IgD-negative memory B cell (primary cell): ENCODE measurements around the gene CACHD1. TPM values are rescaled to one million over a fixed set of nuclear protein-coding genes. Genes with fewer than 3 reads are reported as not detected.

Source experiments
- H3K27ac Mint-ChIP-seq, 3 donors: one replicate each; pipeline ENCODE4 v1.8.0; 2020 to 2022; ENCODE audit warnings: mild to moderate bottlenecking in 3 of 3, mixed read lengths in 3 of 3, moderate library complexity in 1 of 3
- H3K27me3 Mint-ChIP-seq: one replicate; pipeline ENCODE4 v1.8.0; 2021; ENCODE audit warnings: mixed read lengths
- H3K36me3 Mint-ChIP-seq: one replicate; pipeline ENCODE4 v1.8.0; 2020; ENCODE audit warnings: mild to moderate bottlenecking, mixed read lengths
- H3K4me1 Mint-ChIP-seq, 3 donors: one replicate each; pipeline ENCODE4 v1.8.0; 2020 to 2022; ENCODE audit warnings: mixed read lengths in 3 of 3, mild to moderate bottlenecking in 1 of 3
- H3K4me3 Mint-ChIP-seq, 4 donors: one replicate each; pipeline ENCODE4 v1.8.0; 2020 to 2022; ENCODE audit warnings: mild to moderate bottlenecking in 4 of 4, mixed read lengths in 4 of 4, moderate library complexity in 3 of 4
- H3K9me3 Mint-ChIP-seq, 3 donors: one replicate each; pipeline ENCODE4 v1.8.0; 2020 to 2021; ENCODE audit warnings: mixed read lengths in 3 of 3, mild to moderate bottlenecking in 1 of 3
- polyA plus RNA-seq: library from polyadenylated mRNA; unstranded; fragments of 300-500 nt; fragmentation: Illumina TruSeq; gene quantifications from one replicate; pipeline ENCODE4 v1.2.3, GENCODE V29; 2021

The CACHD1 gene
- 0.08 TPM for polyA plus RNA-seq

GRCh38 chr1:64469977-64470664, at the start of gene CACHD1:
Gene CACHD1, plus strand, starts transcription at chr1:64470129. Its CDS starts 616 bp downstream, at chr1:64470745.
- Mint-ChIP-seq H3K4me3 (peak within 1 kb of the TSS; percentile 15 to 90 (median 79)), H3K27ac (peak within 1 kb of the TSS in 1 of 3 donors; percentile 54), H3K36me3 (peaks cover 3% of the 10 kb centered on the region), H3K27me3 (peaks cover 34% of the 10 kb centered on the region), H3K9me3 (peaks cover 0 to 3% (median 0%) of the 10 kb centered on the region in 3 donors), H3K4me1 (peaks cover 6 to 9% (median 7%) of the 10 kb centered on the region in 3 donors)

DNA sequence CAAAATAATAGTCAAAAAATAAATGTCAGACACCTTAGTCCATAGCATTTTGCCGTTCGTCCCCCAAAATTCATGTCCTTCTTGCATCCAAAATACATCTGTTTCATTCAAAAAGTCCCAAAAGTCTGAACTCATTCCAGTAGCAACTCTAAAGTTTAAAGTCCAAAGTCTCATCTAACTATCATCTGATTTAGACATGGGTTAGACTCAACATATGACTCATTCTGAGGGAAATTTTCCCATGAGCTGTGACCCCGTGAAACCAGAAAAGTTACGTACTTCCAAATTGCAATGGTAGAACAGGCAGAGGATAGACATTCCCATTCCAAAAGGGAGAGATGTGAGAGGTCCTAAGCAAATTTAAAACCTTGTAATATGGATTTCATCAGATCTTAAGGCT, 48.6 kb upstream of the CACHD1 start:
- H3K36me3 Mint-ChIP-seq: peaks cover 1% of the 10 kb centered on the region
- no peak overlapping the region for H3K27ac Mint-ChIP-seq
- no peak overlapping the region for H3K4me3 Mint-ChIP-seq
- H3K27me3 Mint-ChIP-seq: peaks cover 4% of the 10 kb centered on the region
- peaks cover 0 to 3% (median 0%) of the 10 kb centered on the region in 3 donors for H3K9me3 Mint-ChIP-seq
- no peaks in the 10 kb centered on the region for H3K4me1 Mint-ChIP-seq

GRCh38 chr1:64423526-64423925, 46.4 kb upstream of the CACHD1 start:
- Mint-ChIP-seq H3K27me3 (peaks cover 4% of the 10 kb centered on the region), H3K4me1 (no peaks in the 10 kb centered on the region), H3K4me3 (no peak overlapping the region), H3K27ac (no peak overlapping the region), H3K9me3 (peaks cover 0 to 3% (median 0%) of the 10 kb centered on the region in 3 donors), H3K36me3 (peaks cover 1% of the 10 kb centered on the region)

DNA sequence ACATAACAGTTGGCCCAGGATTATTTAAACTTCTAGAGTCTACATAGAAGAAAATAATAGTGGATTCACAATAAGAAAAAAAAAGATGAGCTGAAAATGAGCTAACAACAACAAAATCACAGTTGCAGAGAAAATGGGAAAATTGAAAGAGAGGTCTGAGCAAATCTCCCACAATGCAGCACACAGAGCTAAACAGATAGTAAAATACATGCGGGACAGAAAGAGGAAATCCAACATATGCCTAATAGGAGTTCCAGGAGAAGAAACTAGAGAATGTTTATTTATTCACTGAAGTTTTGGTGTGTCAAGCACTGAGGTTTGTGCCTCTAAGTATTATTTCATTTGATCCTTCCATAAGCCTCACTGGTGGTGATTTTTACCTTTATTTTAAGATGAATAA, 45.5 kb upstream of the CACHD1 start:
- Mint-ChIP-seq H3K4me3 (no peak overlapping the region), H3K36me3 (no peaks in the 10 kb centered on the region)

GRCh38 chr1:64425521-64425920, 44.4 kb upstream of the CACHD1 start:
- Mint-ChIP-seq H3K4me1 (no peaks in the 10 kb centered on the region), H3K27me3 (no peaks in the 10 kb centered on the region), H3K9me3 (peaks cover 0 to 3% (median 0%) of the 10 kb centered on the region in 3 donors), H3K36me3 (no peaks in the 10 kb centered on the region), H3K27ac (no peak overlapping the region), H3K4me3 (no peak overlapping the region)

More for the DNA sequence above, 45.5 kb upstream of the CACHD1 start:
- peaks cover 4% of the 10 kb centered on the region for H3K27me3 Mint-ChIP-seq
- no peaks in the 10 kb centered on the region for H3K4me1 Mint-ChIP-seq
- peaks cover 0 to 3% (median 0%) of the 10 kb centered on the region in 3 donors for H3K9me3 Mint-ChIP-seq
- no peak overlapping the region for H3K27ac Mint-ChIP-seq

- H3K27me3 Mint-ChIP-seq: no peaks in the 10 kb centered on the region
- H3K4me1 Mint-ChIP-seq: no peaks in the 10 kb centered on the region
- H3K4me3 Mint-ChIP-seq: no peak overlapping the region
- no peaks in the 10 kb centered on the region for H3K36me3 Mint-ChIP-seq
- H3K9me3 Mint-ChIP-seq: peaks cover 0 to 3% (median 0%) of the 10 kb centered on the region in 3 donors
- no peak overlapping the region for H3K27ac Mint-ChIP-seq
These were observed 43.2 kb upstream of the CACHD1 start for GRCh38 chr1:64426681-64427080.

DNA sequence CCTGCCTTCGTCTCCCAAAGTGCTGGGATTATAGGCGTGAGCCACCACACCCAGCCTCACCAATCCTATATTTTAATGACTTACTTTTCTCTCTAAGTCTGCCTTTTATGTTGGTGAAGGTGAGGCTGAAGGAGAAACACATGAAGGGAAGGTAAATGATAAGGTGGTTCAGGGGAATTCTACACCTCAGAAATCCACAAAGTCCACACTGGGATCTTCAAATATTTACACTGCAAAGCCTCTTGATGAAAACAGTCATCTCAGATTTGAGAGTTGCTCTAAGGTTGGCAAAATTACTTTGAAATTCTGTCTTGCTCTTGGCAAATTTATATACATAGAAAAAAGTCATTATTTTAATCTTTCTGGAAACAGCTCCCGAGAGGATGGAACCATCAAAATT, 42.0 kb upstream of the CACHD1 start:
- Mint-ChIP-seq H3K4me1 (no peaks in the 10 kb centered on the region), H3K36me3 (no peaks in the 10 kb centered on the region), H3K4me3 (no peak overlapping the region), H3K27ac (no peak overlapping the region), H3K27me3 (peaks cover 2% of the 10 kb centered on the region), H3K9me3 (no peaks in the 10 kb centered on the region)

- H3K4me1 Mint-ChIP-seq: peaks cover 0 to 1% (median 0%) of the 10 kb centered on the region in 3 donors
- no peak overlapping the region for H3K4me3 Mint-ChIP-seq
- H3K9me3 Mint-ChIP-seq: peaks cover 0 to 5% (median 3%) of the 10 kb centered on the region in 3 donors
- H3K27me3 Mint-ChIP-seq: peaks cover 2% of the 10 kb centered on the region
- H3K27ac Mint-ChIP-seq: peak overlapping the region in 1 of 3 donors; percentile 89
- no peaks in the 10 kb centered on the region for H3K36me3 Mint-ChIP-seq
These were observed 36.6 kb upstream of the CACHD1 start for GRCh38 chr1:64433308-64433707.

DNA sequence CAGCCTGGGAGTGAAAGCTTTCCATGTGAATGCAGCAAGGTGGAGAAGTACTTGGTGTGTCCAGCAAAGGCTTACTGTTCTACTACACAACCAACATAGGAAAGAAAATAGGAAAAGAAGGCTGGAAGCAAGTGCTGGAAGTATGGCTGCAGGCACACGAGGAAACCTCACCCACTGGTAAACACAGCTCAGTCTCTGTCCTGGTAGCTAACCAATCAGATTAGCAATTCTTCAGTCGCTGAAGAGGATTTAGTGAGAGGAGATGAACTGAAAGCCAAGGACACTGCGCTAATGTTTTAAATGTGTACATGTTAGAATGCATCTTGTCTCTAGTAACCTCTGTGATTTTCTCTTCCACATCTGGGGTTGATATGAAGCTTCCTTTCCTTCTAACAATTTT, 36.2 kb upstream of the CACHD1 start:
- Mint-ChIP-seq H3K4me3 (no peak overlapping the region), H3K9me3 (peaks cover 0 to 5% (median 3%) of the 10 kb centered on the region in 3 donors), H3K27me3 (peaks cover 2% of the 10 kb centered on the region), H3K4me1 (peaks cover 0 to 1% (median 0%) of the 10 kb centered on the region in 3 donors), H3K27ac (peak overlapping the region in 1 of 3 donors; percentile 89), H3K36me3 (no peaks in the 10 kb centered on the region)

GRCh38 chr1:64435000-64435399, 34.9 kb upstream of the CACHD1 start:
- Mint-ChIP-seq H3K4me3 (no peak overlapping the region), H3K27ac (no peak overlapping the region), H3K27me3 (peaks cover 2% of the 10 kb centered on the region), H3K4me1 (peaks cover 0 to 1% (median 0%) of the 10 kb centered on the region in 3 donors), H3K9me3 (peaks cover 0 to 5% (median 3%) of the 10 kb centered on the region in 3 donors), H3K36me3 (no peaks in the 10 kb centered on the region)

DNA sequence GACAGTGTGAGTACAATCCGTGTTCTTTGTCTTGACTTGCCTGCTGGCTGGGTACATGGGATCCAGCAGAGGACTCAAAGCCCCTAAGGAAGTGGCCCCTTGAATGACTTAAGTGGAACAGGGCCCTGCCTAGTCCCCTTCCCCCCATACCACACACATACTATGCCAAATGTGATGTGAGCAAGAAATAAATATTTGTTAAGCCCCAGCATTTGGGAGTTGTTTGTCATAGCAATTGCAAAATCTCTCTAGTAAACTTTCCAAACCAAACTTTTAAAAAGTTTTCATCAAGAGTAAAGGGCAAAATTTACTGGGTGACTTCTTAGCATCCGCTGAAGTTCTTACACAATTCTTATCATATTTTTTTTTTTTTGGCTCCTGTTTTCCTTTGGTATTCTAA, 32.5 kb upstream of the CACHD1 start:
- H3K27ac Mint-ChIP-seq: no peak overlapping the region
- peaks cover 0 to 5% (median 3%) of the 10 kb centered on the region in 3 donors for H3K9me3 Mint-ChIP-seq

DNA sequence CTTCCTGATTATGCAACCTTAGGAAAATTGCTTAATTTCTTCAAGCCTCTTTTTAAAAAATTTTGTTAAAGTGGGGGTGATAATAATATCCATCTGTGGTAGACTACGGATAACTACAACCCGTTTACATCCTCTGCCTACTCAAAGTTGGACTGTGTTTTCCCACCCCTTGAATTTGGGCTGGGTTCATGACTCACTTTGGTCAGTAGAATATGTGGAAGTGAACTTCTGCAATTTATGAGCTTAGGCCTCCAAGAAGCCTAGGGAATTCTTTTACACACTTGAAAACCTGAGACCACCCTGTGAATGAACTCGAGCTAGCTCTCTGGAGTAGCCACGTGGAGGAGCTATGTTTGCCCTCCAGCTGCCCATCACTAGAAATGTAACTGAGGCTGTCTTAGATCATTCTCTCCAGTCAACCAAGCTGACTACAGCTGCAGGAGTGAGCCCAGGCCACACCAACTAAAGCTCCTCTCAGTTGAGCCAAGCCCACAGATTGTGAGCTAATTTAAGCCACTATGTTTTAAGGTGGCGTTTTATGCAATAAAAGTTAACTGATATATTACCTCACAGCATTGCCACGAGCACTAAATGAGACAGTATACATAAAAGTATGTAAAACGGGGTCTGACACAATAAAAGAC, 29.6 kb upstream of the CACHD1 start:
- Mint-ChIP-seq H3K27ac (no peak overlapping the region), H3K27me3 (peaks cover 2% of the 10 kb centered on the region), H3K4me3 (no peak overlapping the region), H3K4me1 (no peaks in the 10 kb centered on the region), H3K9me3 (peaks cover 0 to 8% (median 7%) of the 10 kb centered on the region in 3 donors), H3K36me3 (no peaks in the 10 kb centered on the region)

More for the DNA sequence above, 32.5 kb upstream of the CACHD1 start:
- Mint-ChIP-seq H3K4me3 (no peak overlapping the region), H3K36me3 (no peaks in the 10 kb centered on the region), H3K27me3 (no peaks in the 10 kb centered on the region), H3K4me1 (peaks cover 0 to 1% (median 0%) of the 10 kb centered on the region in 3 donors)

DNA sequence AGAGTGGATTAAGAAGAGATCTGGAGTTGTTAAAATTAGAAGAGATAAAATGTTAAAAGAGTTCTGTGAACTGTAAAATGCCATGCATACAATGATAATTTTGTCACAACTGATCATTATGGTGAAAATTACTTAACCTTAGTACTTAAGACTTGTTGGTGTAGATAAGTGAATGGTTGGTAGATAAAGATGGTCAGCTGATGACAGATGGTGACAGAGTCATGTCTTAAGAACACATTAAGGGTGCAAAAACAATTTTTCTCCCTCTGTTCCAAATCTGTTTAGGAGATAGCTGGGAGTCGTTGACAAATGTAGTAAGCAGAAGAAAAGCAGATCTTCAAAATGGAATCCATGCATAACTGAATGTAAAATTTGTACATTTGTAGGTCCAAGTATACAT, 18.5 kb upstream of the CACHD1 start:
- H3K27ac Mint-ChIP-seq: no peak overlapping the region
- peaks cover 10% of the 10 kb centered on the region for H3K27me3 Mint-ChIP-seq
- no peak overlapping the region for H3K4me3 Mint-ChIP-seq
- H3K36me3 Mint-ChIP-seq: no peaks in the 10 kb centered on the region
- H3K4me1 Mint-ChIP-seq: no peaks in the 10 kb centered on the region
- no peaks in the 10 kb centered on the region for H3K9me3 Mint-ChIP-seq

DNA sequence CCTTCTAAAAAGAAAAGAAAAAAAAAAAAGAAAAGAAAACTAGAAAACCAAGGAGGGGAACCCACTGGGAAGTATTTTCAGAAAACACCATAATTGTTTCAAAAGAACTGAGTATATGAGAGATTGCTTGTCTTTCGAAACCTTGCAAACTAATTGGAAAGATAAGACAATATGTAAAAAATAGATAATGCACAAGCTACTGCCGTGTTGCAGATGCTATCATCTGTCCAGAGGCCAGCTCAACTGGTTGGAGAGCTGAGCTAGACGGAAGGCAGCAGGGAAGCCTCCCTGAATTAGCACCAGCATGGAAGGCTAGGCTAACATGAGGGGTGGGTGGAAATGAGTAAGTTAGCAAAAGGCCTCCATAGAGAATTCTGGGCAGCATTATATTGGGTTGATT, 16.2 kb upstream of the CACHD1 start:
- Mint-ChIP-seq H3K27me3 (peaks cover 10% of the 10 kb centered on the region), H3K4me3 (no peak overlapping the region), H3K36me3 (no peaks in the 10 kb centered on the region), H3K27ac (no peak overlapping the region), H3K4me1 (no peaks in the 10 kb centered on the region), H3K9me3 (no peaks in the 10 kb centered on the region)

- no peaks in the 10 kb centered on the region for H3K36me3 Mint-ChIP-seq
- no peak overlapping the region for H3K4me3 Mint-ChIP-seq
- no peaks in the 10 kb centered on the region for H3K27me3 Mint-ChIP-seq
- no peak overlapping the region for H3K27ac Mint-ChIP-seq
- no peaks in the 10 kb centered on the region for H3K4me1 Mint-ChIP-seq
- no peaks in the 10 kb centered on the region for H3K9me3 Mint-ChIP-seq
These were observed 11.0 kb upstream of the CACHD1 start for GRCh38 chr1:64458915-64459314.

DNA sequence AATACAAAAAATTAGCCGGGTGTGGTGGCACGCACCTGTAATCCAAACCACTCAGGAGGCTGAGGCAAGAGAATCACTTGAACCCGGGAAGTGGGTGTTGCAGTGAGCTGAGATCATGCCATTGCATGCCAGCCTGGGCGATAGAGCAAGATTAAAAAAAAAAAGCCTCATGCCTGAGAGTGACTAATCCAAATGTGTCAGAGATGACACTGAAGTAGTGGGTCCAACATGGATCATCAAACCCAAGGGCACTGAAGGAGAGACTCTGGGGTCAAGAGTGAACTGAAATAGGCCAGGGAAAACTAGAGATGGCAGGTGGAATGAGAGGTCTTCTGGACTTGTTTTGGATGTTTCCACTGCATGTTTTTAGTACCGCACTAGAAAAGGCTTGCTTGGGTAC, 10.2 kb upstream of the CACHD1 start:
- Mint-ChIP-seq H3K9me3 (no peaks in the 10 kb centered on the region), H3K4me3 (no peak overlapping the region), H3K27me3 (no peaks in the 10 kb centered on the region), H3K27ac (no peak overlapping the region), H3K4me1 (no peaks in the 10 kb centered on the region), H3K36me3 (no peaks in the 10 kb centered on the region)
